ENCODE results near the gene GMEB2.
"Not testable (repeated sequence)": the region's sequence is repeated elsewhere in the genome, so short reads cannot be mapped to it uniquely, and the experiment has no call there.

GMEB2 gene

DNA sequence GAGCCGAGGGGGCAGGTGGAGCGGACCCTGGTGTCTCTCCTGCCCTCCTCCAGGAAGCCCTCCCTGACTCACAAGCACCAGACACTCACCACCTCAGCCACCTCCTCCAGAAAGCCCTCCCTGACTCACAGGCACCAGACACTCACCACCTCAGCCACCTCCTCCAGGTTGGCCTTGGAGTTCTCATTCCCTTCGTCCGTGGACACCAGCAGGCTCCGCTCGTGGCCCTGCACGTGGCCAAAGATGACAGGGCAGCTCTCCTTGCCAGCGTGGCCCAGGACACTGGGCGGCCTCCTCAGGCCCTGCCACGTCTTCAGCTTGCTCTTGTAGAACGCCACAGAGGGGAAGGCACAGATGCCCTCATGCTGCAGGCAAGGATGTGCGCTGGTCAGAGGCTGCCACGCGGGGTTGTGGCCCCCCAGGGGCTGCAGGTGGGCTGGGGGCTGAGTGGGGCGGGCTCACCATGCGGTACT is 66.5 kb downstream of the GMEB2 start:
- Histone ChIP-seq H4K91ac (ENCODE audit: low read depth, low read length) (no peak overlapping the region), H3K18ac (ENCODE audit: low read length) (no peak overlapping the region), H2AFZ (ENCODE audit: insufficient read depth, low read length, poor library complexity) (no peak overlapping the region), H3K4me1 (ENCODE audit: control insufficient read depth in 1 of 2, insufficient read depth in 2 of 2, low read length in 2 of 2) (no peaks in the 10 kb centered on the region), H2BK5ac (ENCODE audit: low read depth, low read length, poor library complexity) (no peak overlapping the region), H4K8ac (ENCODE audit: low read depth, low read length) (no peak overlapping the region), H2BK12ac (ENCODE audit: low read length) (no peak overlapping the region), H3K14ac (ENCODE audit: low read length) (no peak overlapping the region), H2BK120ac (ENCODE audit: insufficient read depth, low read length, poor library complexity) (no peak overlapping the region), H2AK5ac (ENCODE audit: low read length) (no peak overlapping the region), H3K9ac (ENCODE audit: low read length) (no peak overlapping the region), H4K12ac (ENCODE audit: low read depth, low read length) (no peak overlapping the region), H3K27me3 (ENCODE audit: insufficient read depth, low read length) (no peaks in the 10 kb centered on the region), H3K36me3 (ENCODE audit: control insufficient read depth in 1 of 2, insufficient read depth in 2 of 2, low read length in 2 of 2) (peaks cover 31 to 44% of the 10 kb centered on the region in 2 experiments), H3K79me2 (ENCODE audit: control insufficient read depth, insufficient read depth, low read length, poor library complexity) (no peaks in the 10 kb centered on the region), H3K79me1 (ENCODE audit: low read length) (no peaks in the 10 kb centered on the region), H3K4ac (ENCODE audit: low read depth, low read length) (no peak overlapping the region), H3K27ac (ENCODE audit: low read depth, low read length) (no peak overlapping the region), H3K23ac (ENCODE audit: low read length) (no peak overlapping the region), H3K9me3 (ENCODE audit: insufficient read depth, low read depth, low read length) (peaks cover 4% of the 10 kb centered on the region), H3K4me3 (ENCODE audit: low read depth, low read length) (no peak overlapping the region), H3K4me2 (ENCODE audit: low read length) (no peak overlapping the region)
- no peak for DNase-seq
- no CpG with 5 or more reads among the region's 16 CpGs for WGBS (ENCODE audit: extremely low coverage, insufficient coverage, insufficient read length)

DNA sequence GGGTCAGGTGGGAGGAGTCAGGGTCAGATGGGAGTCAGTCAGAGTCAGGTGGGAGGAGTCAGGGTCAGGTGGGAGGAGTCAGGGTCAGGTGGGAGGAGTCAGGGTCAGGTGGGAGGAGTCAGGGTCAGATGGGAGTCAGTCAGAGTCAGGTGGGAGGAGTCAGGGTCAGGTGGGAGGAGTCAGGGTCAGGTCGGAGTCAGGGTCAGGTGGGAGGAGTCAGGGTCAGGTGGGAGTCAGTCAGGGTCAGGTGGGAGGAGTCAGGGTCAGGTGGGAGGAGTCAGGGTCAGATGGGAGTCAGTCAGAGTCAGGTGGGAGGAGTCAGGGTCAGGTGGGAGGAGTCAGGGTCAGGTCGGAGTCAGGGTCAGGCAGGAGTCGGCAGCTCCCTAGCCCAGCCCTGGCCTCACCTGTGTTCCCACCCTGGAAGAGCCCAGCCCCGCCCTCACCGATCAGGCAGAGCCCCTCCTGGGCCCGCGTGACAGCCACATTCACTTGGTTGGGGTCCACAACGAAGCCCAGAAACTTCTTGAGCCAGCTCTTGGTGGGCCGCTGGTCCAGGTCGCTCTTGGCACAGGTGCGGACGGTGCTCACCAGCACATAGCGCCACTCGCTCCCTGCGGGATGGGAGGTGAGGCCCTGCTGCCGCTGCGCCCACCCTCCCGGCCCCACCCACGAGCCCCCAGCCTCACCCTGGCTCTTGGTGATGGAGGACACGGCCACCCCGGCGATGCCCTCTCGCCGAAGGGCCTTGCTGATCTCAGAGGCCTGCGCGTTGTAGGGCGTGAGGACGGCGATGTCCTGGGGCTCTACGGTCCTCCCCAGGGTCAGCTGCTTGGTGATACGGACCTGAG is 67.2 kb downstream of the GMEB2 start:
- not testable (repeated sequence) for H3K4ac ChIP-seq (ENCODE audit: low read depth, low read length); H3K79me2 ChIP-seq (ENCODE audit: control insufficient read depth, insufficient read depth, low read length, poor library complexity); DNase-seq; H2AFZ ChIP-seq (ENCODE audit: insufficient read depth, low read length, poor library complexity); H3K4me1 ChIP-seq (ENCODE audit: control insufficient read depth in 1 of 2, insufficient read depth in 2 of 2, low read length in 2 of 2); H4K8ac ChIP-seq (ENCODE audit: low read depth, low read length); H2BK12ac ChIP-seq (ENCODE audit: low read length); H4K91ac ChIP-seq (ENCODE audit: low read depth, low read length); H2BK5ac ChIP-seq (ENCODE audit: low read depth, low read length, poor library complexity); H3K4me2 ChIP-seq (ENCODE audit: low read length); H3K9me3 ChIP-seq (ENCODE audit: insufficient read depth, low read depth, low read length); H3K18ac ChIP-seq (ENCODE audit: low read length); H2AK5ac ChIP-seq (ENCODE audit: low read length); H3K9ac ChIP-seq (ENCODE audit: low read length); H4K12ac ChIP-seq (ENCODE audit: low read depth, low read length); H3K27me3 ChIP-seq (ENCODE audit: insufficient read depth, low read length); H3K27ac ChIP-seq (ENCODE audit: low read depth, low read length); H2BK120ac ChIP-seq (ENCODE audit: insufficient read depth, low read length, poor library complexity); H3K4me3 ChIP-seq (ENCODE audit: low read depth, low read length); H3K79me1 ChIP-seq (ENCODE audit: low read length); H3K23ac ChIP-seq (ENCODE audit: low read length); H3K14ac ChIP-seq (ENCODE audit: low read length)
- no CpG with 5 or more reads among the region's 31 CpGs for WGBS (ENCODE audit: extremely low coverage, insufficient coverage, insufficient read length)
- H3K36me3 ChIP-seq (ENCODE audit: control insufficient read depth in 1 of 2, insufficient read depth in 2 of 2, low read length in 2 of 2): peaks cover 25 to 37% of the 10 kb centered on the region in 2 experiments

DNA sequence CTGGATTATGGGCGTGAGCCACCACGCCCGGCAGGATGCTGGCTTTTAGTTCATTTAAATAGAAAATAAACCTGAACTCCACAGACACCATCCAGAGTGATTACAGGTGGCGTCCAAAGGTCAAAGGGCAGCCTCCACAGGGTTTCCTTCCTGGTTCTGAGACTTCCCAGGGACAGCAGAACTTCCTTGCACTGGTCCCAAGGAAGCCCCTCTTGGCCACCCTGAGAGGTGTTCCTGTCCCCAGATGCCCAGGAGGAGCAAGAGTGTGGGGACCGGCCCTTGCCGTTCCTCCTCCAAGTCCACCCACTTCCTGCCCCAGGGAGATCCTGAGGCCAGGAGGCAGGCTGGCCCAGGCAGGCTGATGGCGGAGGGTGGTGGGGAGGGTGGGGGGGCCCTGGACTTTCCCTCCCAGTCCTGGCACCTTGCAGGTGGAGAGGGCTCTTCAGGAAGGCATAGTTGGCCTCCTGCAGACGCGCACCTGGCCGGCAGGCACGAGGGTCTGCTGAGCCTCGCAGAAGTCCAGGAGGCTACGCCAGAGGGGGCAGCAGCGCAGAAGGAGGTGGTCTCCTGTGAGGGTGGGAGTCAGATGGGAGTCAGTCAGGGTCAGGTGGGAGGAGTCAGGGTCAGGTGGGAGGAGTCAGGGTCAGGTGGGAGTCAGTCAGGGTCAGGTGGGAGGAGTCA is 68.0 kb downstream of the GMEB2 start:
- H2BK5ac ChIP-seq (ENCODE audit: low read depth, low read length, poor library complexity): no peak overlapping the region
- WGBS (ENCODE audit: extremely low coverage, insufficient coverage, insufficient read length): no CpG with 5 or more reads among the region's 14 CpGs
- no peak overlapping the region for H3K4me2 ChIP-seq (ENCODE audit: low read length)
- DNase-seq: no peak
- H3K79me1 ChIP-seq (ENCODE audit: low read length): no peaks in the 10 kb centered on the region
- no peak overlapping the region for H2BK120ac ChIP-seq (ENCODE audit: insufficient read depth, low read length, poor library complexity)
- no peaks in the 10 kb centered on the region for H3K79me2 ChIP-seq (ENCODE audit: control insufficient read depth, insufficient read depth, low read length, poor library complexity)
- H3K14ac ChIP-seq (ENCODE audit: low read length): no peak overlapping the region
- no peak overlapping the region for H3K9ac ChIP-seq (ENCODE audit: low read length)
- H3K4ac ChIP-seq (ENCODE audit: low read depth, low read length): no peak overlapping the region
- no peaks in the 10 kb centered on the region for H3K27me3 ChIP-seq (ENCODE audit: insufficient read depth, low read length)
- no peak overlapping the region for H3K4me3 ChIP-seq (ENCODE audit: low read depth, low read length)
- H2AK5ac ChIP-seq (ENCODE audit: low read length): no peak overlapping the region
- no peaks in the 10 kb centered on the region for H3K4me1 ChIP-seq (ENCODE audit: control insufficient read depth in 1 of 2, insufficient read depth in 2 of 2, low read length in 2 of 2)
- H4K12ac ChIP-seq (ENCODE audit: low read depth, low read length): no peak overlapping the region
- no peak overlapping the region for H4K91ac ChIP-seq (ENCODE audit: low read depth, low read length)
- H3K27ac ChIP-seq (ENCODE audit: low read depth, low read length): no peak overlapping the region
- no peak overlapping the region for H2BK12ac ChIP-seq (ENCODE audit: low read length)
- H4K8ac ChIP-seq (ENCODE audit: low read depth, low read length): no peak overlapping the region
- no peak overlapping the region for H2AFZ ChIP-seq (ENCODE audit: insufficient read depth, low read length, poor library complexity)
- no peaks in the 10 kb centered on the region for H3K9me3 ChIP-seq (ENCODE audit: insufficient read depth, low read depth, low read length)
- no peak overlapping the region for H3K23ac ChIP-seq (ENCODE audit: low read length)
- H3K36me3 ChIP-seq (ENCODE audit: control insufficient read depth in 1 of 2, insufficient read depth in 2 of 2, low read length in 2 of 2): peaks cover 21 to 31% of the 10 kb centered on the region in 2 experiments
- no peak overlapping the region for H3K18ac ChIP-seq (ENCODE audit: low read length)

DNA sequence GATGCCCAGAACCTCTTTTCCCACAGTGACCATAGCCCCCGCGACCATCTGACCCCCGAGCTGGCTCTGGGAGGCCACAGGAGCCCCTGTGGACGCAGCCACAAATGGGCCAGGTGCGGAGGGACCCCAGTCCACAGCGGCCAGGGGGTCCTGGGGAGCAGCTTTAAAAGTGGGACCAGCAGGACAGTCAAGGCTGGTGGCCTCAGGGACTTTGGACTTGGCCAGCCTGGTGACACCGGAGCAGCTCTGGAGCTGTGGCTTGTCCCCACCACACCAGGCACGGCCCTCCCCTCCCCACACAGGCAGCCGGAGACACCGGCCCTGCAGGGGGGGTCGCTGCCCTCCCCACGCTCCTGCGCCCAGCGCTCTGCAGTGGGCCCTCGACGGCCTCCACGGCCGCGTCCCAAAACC is 69.4 kb downstream of the GMEB2 start:
- no CpG with 5 or more reads among the region's 19 CpGs for WGBS (ENCODE audit: extremely low coverage, insufficient coverage, insufficient read length)
- H3K36me3 ChIP-seq (ENCODE audit: control insufficient read depth in 1 of 2, insufficient read depth in 2 of 2, low read length in 2 of 2): peaks cover 17 to 20% of the 10 kb centered on the region in 2 experiments
- no peak overlapping the region for H3K18ac ChIP-seq (ENCODE audit: low read length)
- H4K8ac ChIP-seq (ENCODE audit: low read depth, low read length): no peak overlapping the region
- H3K23ac ChIP-seq (ENCODE audit: low read length): no peak overlapping the region
- no peak overlapping the region for H2BK12ac ChIP-seq (ENCODE audit: low read length)
- H3K4ac ChIP-seq (ENCODE audit: low read depth, low read length): no peak overlapping the region
- no peak overlapping the region for H3K4me2 ChIP-seq (ENCODE audit: low read length)
- H4K12ac ChIP-seq (ENCODE audit: low read depth, low read length): no peak overlapping the region
- H2AK5ac ChIP-seq (ENCODE audit: low read length): no peak overlapping the region
- H3K9ac ChIP-seq (ENCODE audit: low read length): no peak overlapping the region
- H3K14ac ChIP-seq (ENCODE audit: low read length): no peak overlapping the region
- H3K27me3 ChIP-seq (ENCODE audit: insufficient read depth, low read length): no peaks in the 10 kb centered on the region
- no peaks in the 10 kb centered on the region for H3K79me2 ChIP-seq (ENCODE audit: control insufficient read depth, insufficient read depth, low read length, poor library complexity)
- H3K9me3 ChIP-seq (ENCODE audit: insufficient read depth, low read depth, low read length): peaks cover 2% of the 10 kb centered on the region
- H3K4me3 ChIP-seq (ENCODE audit: low read depth, low read length): no peak overlapping the region
- H4K91ac ChIP-seq (ENCODE audit: low read depth, low read length): no peak overlapping the region
- H3K4me1 ChIP-seq (ENCODE audit: control insufficient read depth in 1 of 2, insufficient read depth in 2 of 2, low read length in 2 of 2): peaks cover 6 to 7% of the 10 kb centered on the region in 2 experiments
- H3K79me1 ChIP-seq (ENCODE audit: low read length): peaks cover 3% of the 10 kb centered on the region
- H2BK5ac ChIP-seq (ENCODE audit: low read depth, low read length, poor library complexity): no peak overlapping the region
- no peak overlapping the region for H3K27ac ChIP-seq (ENCODE audit: low read depth, low read length)
- no peak overlapping the region for H2BK120ac ChIP-seq (ENCODE audit: insufficient read depth, low read length, poor library complexity)
- H2AFZ ChIP-seq (ENCODE audit: insufficient read depth, low read length, poor library complexity): no peak overlapping the region
- no peak for DNase-seq
